ENCODE results near the gene PIGU. TPM values are rescaled to one million over a fixed set of nuclear protein-coding genes. Genes with fewer than 3 reads are reported as not detected.

Gene PIGU
- total and polyA plus RNA-seq, 2 of the 13 experiments (the other 11 are each of a cell fraction or from before 2014, with no cell fraction given), result 45.5 to 231 TPM

DNA sequence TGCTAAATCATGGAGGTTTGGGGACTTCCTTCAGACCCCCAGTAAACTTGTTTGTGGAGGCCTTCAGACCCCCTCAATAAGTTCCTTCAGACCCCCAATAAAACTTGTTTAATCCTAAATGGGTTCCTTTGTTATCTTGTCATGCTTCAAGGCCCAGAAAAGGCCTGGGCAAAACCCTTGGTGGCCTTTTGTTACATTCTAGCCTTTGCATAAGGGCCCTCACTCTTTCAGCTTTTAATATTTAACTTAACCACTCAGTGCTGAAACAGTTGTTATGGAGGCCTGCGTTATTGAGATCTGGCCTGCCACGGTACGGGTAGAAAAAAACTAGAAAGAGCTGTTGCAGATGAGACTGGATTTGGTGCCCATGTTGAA is 165.0 kb downstream of the PIGU start (continued):
- TF ChIP-seq ZBTB46 (CRISPR knock-in tag; IDR thresholded peaks at IDR 0.05; ENCODE audit: borderline replicate concordance), result no peak
- no peak for TF ChIP-seq HHEX (CRISPR knock-in tag; IDR thresholded peaks at IDR 0.05)
- no peak for TF ChIP-seq SOX6 (IDR thresholded peaks at IDR 0.05)
- no peak for TF ChIP-seq SOX6 (CRISPR knock-in tag; IDR thresholded peaks at IDR 0.05)
- no peak for TF ChIP-seq GABPA (IDR thresholded peaks at IDR 0.05; ENCODE audit: low read depth, low read length)
- TF ChIP-seq GABPA (CRISPR knock-in tag; IDR thresholded peaks at IDR 0.05; ENCODE audit: low read depth), result no peak
- no peak for TF ChIP-seq RFXANK (CRISPR knock-in tag; IDR thresholded peaks at IDR 0.05)
- TF ChIP-seq SAP130 (CRISPR knock-in tag; IDR thresholded peaks at IDR 0.05; ENCODE audit: low read depth), result peak; percentile 58
- TF ChIP-seq ATAD3A (CRISPR knock-in tag; IDR thresholded peaks at IDR 0.05), result no peak
- TF ChIP-seq ZSCAN12 (CRISPR knock-in tag; IDR thresholded peaks at IDR 0.05), result no peak
- TF ChIP-seq JUNB (CRISPR knock-in tag; IDR thresholded peaks at IDR 0.05; ENCODE audit: borderline replicate concordance), result no peak
- TF ChIP-seq ZNF513 (CRISPR knock-in tag; conservative IDR thresholded peaks at IDR 0.05), result no peak
- TF ChIP-seq ZNF670 (CRISPR knock-in tag; IDR thresholded peaks at IDR 0.05; ENCODE audit: borderline replicate concordance), result no peak
- no peak for TF ChIP-seq SRSF1 (optimal IDR thresholded peaks at IDR 0.05; ENCODE audit: low read depth, low read length)
- no peak for TF ChIP-seq SKIL (CRISPR knock-in tag; IDR thresholded peaks at IDR 0.05; ENCODE audit: borderline replicate concordance)
- TF ChIP-seq SP5 (CRISPR knock-in tag; IDR thresholded peaks at IDR 0.05; ENCODE audit: borderline replicate concordance, low read depth), result no peak
- TF ChIP-seq CENPT (CRISPR knock-in tag; IDR thresholded peaks at IDR 0.05; ENCODE audit: low read depth), result no peak
- TF ChIP-seq ADNP (CRISPR knock-in tag; IDR thresholded peaks at IDR 0.05), result no peak
- TF ChIP-seq PAXIP1 (CRISPR knock-in tag; conservative IDR thresholded peaks at IDR 0.05), result peak; percentile 76
- no peak for TF ChIP-seq ZNF253 (CRISPR knock-in tag; IDR thresholded peaks at IDR 0.05; ENCODE audit: borderline replicate concordance)
- no peak for TF ChIP-seq ZBTB21 (CRISPR knock-in tag; IDR thresholded peaks at IDR 0.05)
- no peak for TF ChIP-seq ZNF547 (CRISPR knock-in tag; IDR thresholded peaks at IDR 0.05)
- no peak for TF ChIP-seq REL (CRISPR knock-in tag; conservative IDR thresholded peaks at IDR 0.05)
- no peak for TF ChIP-seq DNMT1 (CRISPR knock-in tag; IDR thresholded peaks at IDR 0.05)
- TF ChIP-seq ZNF282 (IDR thresholded peaks at IDR 0.05; ENCODE audit: partially characterized antibody), result no peak
- TF ChIP-seq MTA3 (CRISPR knock-in tag; IDR thresholded peaks at IDR 0.05), result no peak
